ENCODE measurements around the gene NRCAM.

DNA sequence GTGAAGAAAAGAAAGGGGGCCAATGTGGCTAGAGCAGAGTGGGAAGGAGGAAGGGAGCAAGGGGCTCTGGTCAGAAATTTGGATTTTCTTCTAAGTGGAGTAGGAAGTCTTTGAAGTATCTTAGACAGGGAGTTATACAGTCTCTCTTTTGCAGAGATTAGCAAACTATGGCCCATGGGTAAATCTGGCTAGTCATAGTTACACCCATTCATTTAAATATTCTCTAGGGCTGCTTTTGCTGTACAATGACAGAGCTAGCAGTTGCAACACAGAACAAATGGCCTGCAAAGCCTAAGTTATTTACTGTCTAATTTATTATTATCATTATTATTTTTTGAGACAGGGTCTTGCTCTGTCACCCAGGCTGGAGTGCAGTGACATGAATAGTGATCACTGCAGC lies 315.6 kb downstream of the NRCAM start:
- TF ChIP-seq, protein P1, sequence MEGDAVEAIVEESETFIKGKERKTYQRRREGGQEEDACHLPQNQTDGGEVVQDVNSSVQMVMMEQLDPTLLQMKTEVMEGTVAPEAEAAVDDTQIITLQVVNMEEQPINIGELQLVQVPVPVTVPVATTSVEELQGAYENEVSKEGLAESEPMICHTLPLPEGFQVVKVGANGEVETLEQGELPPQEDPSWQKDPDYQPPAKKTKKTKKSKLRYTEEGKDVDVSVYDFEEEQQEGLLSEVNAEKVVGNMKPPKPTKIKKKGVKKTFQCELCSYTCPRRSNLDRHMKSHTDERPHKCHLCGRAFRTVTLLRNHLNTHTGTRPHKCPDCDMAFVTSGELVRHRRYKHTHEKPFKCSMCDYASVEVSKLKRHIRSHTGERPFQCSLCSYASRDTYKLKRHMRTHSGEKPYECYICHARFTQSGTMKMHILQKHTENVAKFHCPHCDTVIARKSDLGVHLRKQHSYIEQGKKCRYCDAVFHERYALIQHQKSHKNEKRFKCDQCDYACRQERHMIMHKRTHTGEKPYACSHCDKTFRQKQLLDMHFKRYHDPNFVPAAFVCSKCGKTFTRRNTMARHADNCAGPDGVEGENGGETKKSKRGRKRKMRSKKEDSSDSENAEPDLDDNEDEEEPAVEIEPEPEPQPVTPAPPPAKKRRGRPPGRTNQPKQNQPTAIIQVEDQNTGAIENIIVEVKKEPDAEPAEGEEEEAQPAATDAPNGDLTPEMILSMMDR (conservative IDR thresholded peaks at IDR 0.05 in 1 of 2, IDR thresholded peaks at IDR 0.05 in 1 of 2; ENCODE audit: extremely low read depth in 1 of 2, insufficient read depth in 1 of 2, low read depth in 1 of 2, low read length in 2 of 2) = no peak
- TF ChIP-seq EZH2 (IDR thresholded peaks at IDR 0.05; ENCODE audit: borderline replicate concordance, low read length) = no peak

All from mammary epithelial cell (primary cell).